Endothelial cell (in vitro differentiated cells): ENCODE results near the gene MYO9B. TPM values are rescaled to one million over a fixed set of nuclear protein-coding genes. Genes with fewer than 3 reads are reported as not detected.
A peak's percentile ranks its signal among the peaks of the same experiment; 100 is the strongest.
"Not testable (repeated sequence)": the region's sequence is repeated elsewhere in the genome, so short reads cannot be mapped to it uniquely, and the experiment has no call there.

ENCODE experiments used
- DNase-seq: peaks from one replicate; pipeline ENCODE4 v3.0.0; 2021; ENCODE audit warnings: low spot score
- H3K27ac Mint-ChIP-seq: one replicate; pipeline ENCODE4 v1.8.0; 2021; ENCODE audit warnings: mixed read lengths, inconsistent platforms; ENCODE audit not compliant: unreplicated experiment
- H3K27me3 Mint-ChIP-seq: one replicate; pipeline ENCODE4 v1.8.0; 2021; ENCODE audit warnings: mild to moderate bottlenecking, moderate library complexity, mixed read lengths, inconsistent platforms; ENCODE audit not compliant: unreplicated experiment
- H3K36me3 Mint-ChIP-seq: one replicate; pipeline ENCODE4 v1.8.0; 2021; ENCODE audit warnings: mild to moderate bottlenecking, low read depth, mixed read lengths, inconsistent platforms; ENCODE audit not compliant: unreplicated experiment
- H3K4me1 Mint-ChIP-seq: one replicate; pipeline ENCODE4 v1.8.0; 2021; ENCODE audit warnings: mild to moderate bottlenecking, mixed read lengths, inconsistent platforms; ENCODE audit not compliant: unreplicated experiment
- H3K4me3 Mint-ChIP-seq: one replicate; pipeline ENCODE4 v1.8.0; 2021; ENCODE audit warnings: mild to moderate bottlenecking, mixed read lengths, inconsistent platforms; ENCODE audit not compliant: unreplicated experiment
- H3K9me3 Mint-ChIP-seq: one replicate; pipeline ENCODE4 v1.8.0; 2021; ENCODE audit warnings: mixed read lengths, inconsistent platforms; ENCODE audit not compliant: unreplicated experiment
- total RNA-seq: library from RNA; stranded (reverse); fragmentation: NEBNext Ultra II Directional; extraction: Animal tissue kit (Norgen Biotek cat#: 25700); gene quantifications from one replicate; pipeline ENCODE4 v1.2.1, GENCODE V29; 2021; ENCODE audit not compliant: unreplicated experiment
- TF ChIP-seq, protein P1 (sequence below): fragments of 200-600 bp; sonication (generic); IDR thresholded peaks from one replicate; pipeline ENCODE4 v1.5.0; 2021; ENCODE audit warnings: antibody characterized with exemption; ENCODE audit not compliant: unreplicated experiment

Gene MYO9B
- total RNA-seq, 1 donor from 2014 or later: 62.4 TPM

DNA sequence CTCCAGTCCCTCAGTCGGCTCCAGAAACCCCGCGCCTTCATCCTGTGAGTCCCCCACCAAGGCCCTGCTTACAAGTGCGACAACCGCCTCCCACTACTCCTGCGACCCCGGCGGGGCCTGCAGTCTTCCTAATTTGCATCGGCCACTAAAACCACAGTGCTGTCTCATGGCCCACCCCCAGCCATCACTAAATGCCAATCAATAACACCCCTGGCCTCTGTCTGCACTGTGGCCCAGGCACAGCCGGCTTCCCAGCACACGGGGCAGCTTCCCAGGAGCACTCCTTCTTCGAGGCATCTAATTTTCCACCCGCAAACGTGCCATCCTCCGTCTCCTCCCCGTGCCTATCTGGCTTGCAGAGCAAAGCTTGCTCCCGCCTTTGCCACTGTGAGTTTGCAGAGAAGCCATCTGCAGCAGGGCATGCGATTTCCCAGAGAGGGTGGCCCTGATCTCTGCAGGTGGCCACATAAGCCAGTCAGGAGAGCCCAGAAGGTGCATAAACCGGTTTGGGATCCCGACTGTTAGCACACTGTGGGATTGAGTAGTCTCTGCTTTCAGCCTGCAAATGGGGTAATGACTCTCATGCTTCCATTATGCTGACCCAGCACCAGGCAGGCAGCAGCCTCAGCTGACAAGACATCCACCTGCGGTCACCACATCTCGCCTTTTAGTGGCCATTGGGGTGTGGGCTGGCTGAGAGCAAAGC, 105.6 kb downstream of the MYO9B start:
- Mint-ChIP-seq H3K9me3 (no peaks in the 10 kb centered on the region), H3K36me3 (peaks cover 24% of the 10 kb centered on the region), H3K27ac (no peak overlapping the region), H3K4me3 (no peak overlapping the region), H3K27me3 (peaks cover 5% of the 10 kb centered on the region), H3K4me1 (peaks cover 8% of the 10 kb centered on the region)
- TF ChIP-seq, protein P1, sequence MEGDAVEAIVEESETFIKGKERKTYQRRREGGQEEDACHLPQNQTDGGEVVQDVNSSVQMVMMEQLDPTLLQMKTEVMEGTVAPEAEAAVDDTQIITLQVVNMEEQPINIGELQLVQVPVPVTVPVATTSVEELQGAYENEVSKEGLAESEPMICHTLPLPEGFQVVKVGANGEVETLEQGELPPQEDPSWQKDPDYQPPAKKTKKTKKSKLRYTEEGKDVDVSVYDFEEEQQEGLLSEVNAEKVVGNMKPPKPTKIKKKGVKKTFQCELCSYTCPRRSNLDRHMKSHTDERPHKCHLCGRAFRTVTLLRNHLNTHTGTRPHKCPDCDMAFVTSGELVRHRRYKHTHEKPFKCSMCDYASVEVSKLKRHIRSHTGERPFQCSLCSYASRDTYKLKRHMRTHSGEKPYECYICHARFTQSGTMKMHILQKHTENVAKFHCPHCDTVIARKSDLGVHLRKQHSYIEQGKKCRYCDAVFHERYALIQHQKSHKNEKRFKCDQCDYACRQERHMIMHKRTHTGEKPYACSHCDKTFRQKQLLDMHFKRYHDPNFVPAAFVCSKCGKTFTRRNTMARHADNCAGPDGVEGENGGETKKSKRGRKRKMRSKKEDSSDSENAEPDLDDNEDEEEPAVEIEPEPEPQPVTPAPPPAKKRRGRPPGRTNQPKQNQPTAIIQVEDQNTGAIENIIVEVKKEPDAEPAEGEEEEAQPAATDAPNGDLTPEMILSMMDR: no peak
- DNase-seq: no peak

DNA sequence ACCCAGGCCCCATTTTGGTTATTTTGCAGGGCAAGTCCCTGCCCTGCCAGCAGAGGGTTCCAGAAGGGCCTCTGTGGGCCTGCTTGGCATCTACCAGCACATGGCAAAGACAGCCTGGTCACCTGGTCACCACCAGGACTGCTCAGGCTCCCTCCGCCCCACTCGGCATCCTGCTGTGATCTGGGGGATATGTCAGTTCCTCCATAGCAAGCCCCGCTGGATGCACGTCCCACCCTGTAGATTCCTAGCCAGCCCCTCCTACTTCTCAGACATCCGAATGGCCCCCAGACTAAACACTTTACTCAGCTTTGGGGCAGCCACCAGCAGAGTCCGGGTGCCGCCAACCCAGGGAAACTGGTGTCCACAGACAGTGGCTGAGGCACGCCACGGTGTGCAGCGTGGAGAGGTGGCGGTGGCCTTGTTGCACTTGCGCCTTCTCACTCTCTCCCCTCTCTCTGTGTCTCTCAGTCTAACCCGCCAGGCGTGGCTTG, 107.7 kb downstream of the MYO9B start:
- H3K27ac Mint-ChIP-seq: no peak overlapping the region
- H3K27me3 Mint-ChIP-seq: peaks cover 5% of the 10 kb centered on the region
- DNase-seq: no peak
- peaks cover 29% of the 10 kb centered on the region for H3K36me3 Mint-ChIP-seq
- TF ChIP-seq, protein P1: no peak
- peak overlapping the region; percentile 11 for H3K4me3 Mint-ChIP-seq
- H3K4me1 Mint-ChIP-seq: peaks cover 8% of the 10 kb centered on the region
- no peaks in the 10 kb centered on the region for H3K9me3 Mint-ChIP-seq

DNA sequence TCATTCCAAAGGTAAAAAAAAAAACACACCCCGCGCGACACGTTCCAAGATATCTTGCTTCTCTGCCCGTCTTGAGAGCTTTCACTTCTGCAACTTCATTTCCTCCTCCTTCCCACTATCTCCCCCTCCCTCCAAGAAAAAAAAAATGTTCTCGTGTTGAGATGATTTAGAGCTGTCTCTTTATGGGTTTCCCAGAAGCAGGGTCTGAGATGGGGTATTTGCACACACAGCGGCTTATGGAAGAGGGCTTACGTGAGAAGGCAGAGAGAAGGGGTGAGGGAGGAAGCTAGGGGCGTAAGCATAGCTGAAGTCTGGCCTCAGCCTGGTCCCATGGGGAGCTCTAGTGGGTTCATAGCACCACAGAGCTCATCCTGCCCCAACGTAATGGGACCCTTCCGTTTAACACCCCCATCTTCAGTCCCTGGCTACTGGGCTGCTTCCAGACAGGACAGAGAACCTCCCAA, 108.3 kb downstream of the MYO9B start:
- TF ChIP-seq, protein P1: no peak
- H3K36me3 Mint-ChIP-seq: peaks cover 32% of the 10 kb centered on the region
- H3K4me1 Mint-ChIP-seq: peaks cover 8% of the 10 kb centered on the region
- no peak for DNase-seq
- H3K27ac Mint-ChIP-seq: no peak overlapping the region
- peaks cover 5% of the 10 kb centered on the region for H3K27me3 Mint-ChIP-seq
- peak overlapping the region; percentile 11 for H3K4me3 Mint-ChIP-seq
- no peaks in the 10 kb centered on the region for H3K9me3 Mint-ChIP-seq

DNA sequence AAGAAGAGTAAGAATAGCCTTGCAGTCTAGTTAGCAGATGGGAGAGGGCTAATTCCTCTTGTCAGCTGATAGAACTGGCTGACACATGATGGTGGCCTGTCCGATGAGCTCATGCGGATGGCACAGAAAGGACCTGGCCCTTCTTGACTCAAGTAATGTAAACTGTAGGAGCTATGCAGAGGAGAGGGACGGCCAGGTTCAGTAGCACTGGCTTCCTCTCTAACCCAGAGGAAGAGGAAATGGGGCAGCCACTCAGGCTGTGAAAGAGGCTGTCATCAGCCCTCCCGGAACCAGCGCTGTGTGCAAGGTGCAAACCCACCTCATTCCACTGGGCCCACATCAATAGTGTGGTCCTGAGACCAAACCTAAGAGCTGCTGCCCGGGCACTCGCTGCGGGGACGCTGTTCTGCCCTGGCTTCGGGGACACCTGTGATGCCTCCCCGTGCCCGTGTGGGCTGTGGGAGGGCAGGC, 108.8 kb downstream of the MYO9B start:
- DNase-seq: no peak
- peaks cover 5% of the 10 kb centered on the region for H3K27me3 Mint-ChIP-seq
- TF ChIP-seq, protein P1: no peak
- H3K36me3 Mint-ChIP-seq: peaks cover 32% of the 10 kb centered on the region
- H3K27ac Mint-ChIP-seq: no peak overlapping the region
- H3K4me3 Mint-ChIP-seq: no peak overlapping the region
- no peaks in the 10 kb centered on the region for H3K9me3 Mint-ChIP-seq
- H3K4me1 Mint-ChIP-seq: peaks cover 8% of the 10 kb centered on the region

DNA sequence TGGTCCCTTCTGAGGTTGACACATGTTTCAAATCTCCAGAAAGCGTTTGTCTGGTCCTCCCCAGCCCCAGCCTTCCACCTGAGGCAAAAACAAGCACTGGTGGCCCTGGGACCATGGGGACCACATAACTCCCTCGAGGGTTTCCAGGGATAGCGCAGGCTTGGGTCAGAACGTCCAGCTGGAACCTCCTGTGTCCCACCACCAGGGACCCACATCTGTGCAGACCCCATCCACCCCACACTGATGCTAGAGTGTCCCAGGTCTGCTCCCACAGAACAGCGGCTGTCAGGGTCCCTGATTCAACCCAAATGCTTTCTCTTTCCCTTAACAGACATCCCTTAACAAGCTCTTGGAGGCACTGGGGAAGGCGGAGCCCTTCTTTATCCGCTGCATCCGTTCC, 110.0 kb downstream of the MYO9B start:
- Mint-ChIP-seq H3K4me1 (peaks cover 8% of the 10 kb centered on the region), H3K27me3 (peaks cover 5% of the 10 kb centered on the region), H3K36me3 (peaks cover 32% of the 10 kb centered on the region), H3K9me3 (no peaks in the 10 kb centered on the region), H3K27ac (no peak overlapping the region), H3K4me3 (no peak overlapping the region)
- DNase-seq: no peak
- TF ChIP-seq, protein P1: no peak

DNA sequence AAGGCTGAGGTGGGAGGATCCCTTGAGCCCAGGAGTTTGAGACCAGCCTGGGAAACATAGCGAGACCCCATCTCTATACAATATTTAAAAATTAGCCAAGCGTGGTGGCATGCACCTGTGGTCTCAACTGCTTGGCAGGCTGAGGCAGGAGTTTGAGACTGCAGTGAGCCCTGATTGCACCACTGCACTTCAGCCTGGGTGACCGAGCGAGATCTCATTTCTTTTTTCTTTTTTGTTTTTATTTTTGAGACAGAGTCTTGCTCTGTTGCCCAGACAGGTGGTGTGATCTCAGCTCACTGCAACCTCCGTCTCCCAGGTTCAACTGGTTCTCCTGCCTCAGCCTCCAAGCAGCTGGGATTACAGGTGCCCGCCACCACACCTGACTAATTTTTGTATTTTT, 116.2 kb downstream of the MYO9B start:
- H3K36me3 Mint-ChIP-seq: peaks cover 27% of the 10 kb centered on the region
- not testable (repeated sequence) for H3K4me1 Mint-ChIP-seq, H3K27me3 Mint-ChIP-seq, H3K4me3 Mint-ChIP-seq, H3K9me3 Mint-ChIP-seq, H3K27ac Mint-ChIP-seq, DNase-seq
